ENCODE data around the gene SH2D1B.

- no peak for TF ChIP-seq CTCF (IDR thresholded peaks at IDR 0.05)
- no peak for TF ChIP-seq EZH2 (IDR thresholded peaks at IDR 0.05; ENCODE audit: borderline replicate concordance, insufficient read depth, low read depth, low read length, poor library complexity, severe bottlenecking)
Observed at GRCh38 chr1:162366671-162367070, 45.3 kb downstream of the SH2D1B start.

Data from B cell (primary cell).